H9 (cell line): ENCODE results near the gene PSMD10. TPM values are rescaled to one million over a fixed set of nuclear protein-coding genes. Genes with fewer than 3 reads are reported as not detected.

Source experiments
- DNase-seq: peaks from one replicate; pipeline ENCODE4 v3.0.0-alpha.2; 2017
- H2AFZ ChIP-seq: one replicate; pipeline ENCODE4 v1.6.1; 2013; ENCODE audit warnings: mild to moderate bottlenecking, low read length, control low read depth, moderate library complexity
- H2AK5ac ChIP-seq: 2 replicates; pipeline ENCODE4 v1.6.1; 2013; ENCODE audit warnings: low read length, control low read depth, mixed read lengths; ENCODE audit not compliant: insufficient read length
- H2BK120ac ChIP-seq: one replicate; pipeline ENCODE4 v1.6.1; 2013; ENCODE audit warnings: low read depth, mild to moderate bottlenecking, low read length, control low read depth, inconsistent platforms; ENCODE audit not compliant: poor library complexity, severe bottlenecking
- H2BK12ac ChIP-seq: 2 replicates; pipeline ENCODE4 v1.6.1; 2013; ENCODE audit warnings: low read length, control low read depth, mixed read lengths, low read depth; ENCODE audit not compliant: insufficient read length
- H2BK15ac ChIP-seq: 2 replicates; pipeline ENCODE4 v1.6.1; 2013; ENCODE audit warnings: low read depth, low read length, control low read depth
- H2BK20ac ChIP-seq: one replicate; pipeline ENCODE4 v1.6.1; 2013; ENCODE audit warnings: low read depth, mild to moderate bottlenecking, low read length, control low read depth, inconsistent platforms; ENCODE audit not compliant: poor library complexity, severe bottlenecking
- H2BK5ac ChIP-seq: 2 replicates; pipeline ENCODE4 v1.6.1; 2013; ENCODE audit warnings: low read length, control low read depth, mixed read lengths; ENCODE audit not compliant: insufficient read length
- H3K14ac ChIP-seq: 2 replicates; pipeline ENCODE4 v1.6.1; 2013; ENCODE audit warnings: low read length, control low read depth; ENCODE audit not compliant: insufficient read depth
- H3K18ac ChIP-seq: 2 replicates; pipeline ENCODE4 v1.6.1; 2013; ENCODE audit warnings: low read depth, mild to moderate bottlenecking, mixed read lengths, low read length, control low read depth; ENCODE audit not compliant: insufficient read length
- H3K23ac ChIP-seq: 2 replicates; pipeline ENCODE4 v1.6.1; 2013; ENCODE audit warnings: low read length, control low read depth, mixed read lengths, low read depth; ENCODE audit not compliant: insufficient read length
- H3K23me2 ChIP-seq: 2 replicates; pipeline ENCODE4 v1.6.1; 2013; ENCODE audit warnings: low read depth, mild to moderate bottlenecking, mixed read lengths, low read length, control low read depth; ENCODE audit not compliant: insufficient read length, poor library complexity, severe bottlenecking
- H3K27ac ChIP-seq: 2 replicates; pipeline ENCODE4 v1.5.1; 2013; ENCODE audit warnings: low read length, control low read depth, mixed read lengths, low read depth; ENCODE audit not compliant: insufficient read length
- H3K27me3 ChIP-seq: 2 replicates; pipeline ENCODE4 v1.6.1; 2013; ENCODE audit warnings: low read length, control low read depth, inconsistent platforms; ENCODE audit not compliant: insufficient read depth
- H3K4ac ChIP-seq: 2 replicates; pipeline ENCODE4 v1.6.1; 2013; ENCODE audit warnings: low read depth, mild to moderate bottlenecking, control low read depth, inconsistent platforms, low read length, moderate library complexity
- H3K4me1 ChIP-seq: 2 replicates; pipeline ENCODE4 v1.6.1; 2013; ENCODE audit warnings: low read length, control low read depth, inconsistent platforms; ENCODE audit not compliant: insufficient read depth
- H3K4me2 ChIP-seq: 2 replicates; pipeline ENCODE4 v1.6.1; 2013; ENCODE audit warnings: low read length, control low read depth, mixed read lengths; ENCODE audit not compliant: insufficient read length, insufficient read depth
- H3K56ac ChIP-seq: 2 replicates; pipeline ENCODE4 v1.6.1; 2013; ENCODE audit warnings: low read depth, mild to moderate bottlenecking, mixed read lengths, low read length, control low read depth; ENCODE audit not compliant: insufficient read length
- H3K79me1 ChIP-seq: 2 replicates; pipeline ENCODE4 v1.6.1; 2013; ENCODE audit warnings: low read depth, mild to moderate bottlenecking, moderate library complexity, low read length, control low read depth, inconsistent platforms; ENCODE audit not compliant: insufficient read depth, poor library complexity, severe bottlenecking
- H3K79me2 ChIP-seq: 2 replicates; pipeline ENCODE4 v1.6.1; 2013; ENCODE audit warnings: low read length, control low read depth, inconsistent platforms; ENCODE audit not compliant: insufficient read depth
- H3K9ac ChIP-seq: 2 replicates; pipeline ENCODE4 v1.6.1; 2013; ENCODE audit warnings: low read length, control low read depth, mixed read lengths; ENCODE audit not compliant: insufficient read length; ENCODE audit errors: extremely low read depth
- H3K9me3 ChIP-seq: one replicate; pipeline ENCODE4 v1.6.1; 2013; ENCODE audit warnings: low read depth, low read length, inconsistent platforms; ENCODE audit not compliant: control insufficient read depth
- H3T11ph ChIP-seq: one replicate; pipeline ENCODE4 v1.6.1; 2013; ENCODE audit warnings: mild to moderate bottlenecking, low read length, control low read depth, inconsistent platforms
- H4K20me1 ChIP-seq: one replicate; pipeline ENCODE4 v1.6.1; 2013; ENCODE audit not compliant: control insufficient read depth, insufficient read length, insufficient read depth
- H4K5ac ChIP-seq: 2 replicates; pipeline ENCODE4 v1.6.1; 2013; ENCODE audit warnings: low read depth, mild to moderate bottlenecking, mixed read lengths, low read length, control low read depth; ENCODE audit not compliant: insufficient read length
- H4K8ac ChIP-seq: replicated peaks from 2 replicates; pipeline ENCODE4 v1.6.1; 2013; ENCODE audit warnings: low read length, control low read depth, mixed read lengths, low read depth; ENCODE audit not compliant: insufficient read length
- H4K91ac ChIP-seq: 2 replicates; pipeline ENCODE4 v1.6.1; 2013; ENCODE audit warnings: low read depth, mild to moderate bottlenecking, moderate library complexity, mixed read lengths, low read length, control low read depth; ENCODE audit not compliant: insufficient read length
- H3K27ac Mint-ChIP-seq, 3 experiments: 2 replicates in 2 of 3; 3 replicates in 1 of 3; pipeline ENCODE4 v1.8.0; 2020 to 2021; ENCODE audit warnings: mixed read lengths in 3 of 3, mild to moderate bottlenecking in 1 of 3, moderate library complexity in 1 of 3
- H3K27me3 Mint-ChIP-seq: 2 replicates; pipeline ENCODE4 v1.8.0; 2021; ENCODE audit warnings: low read depth, mild to moderate bottlenecking, moderate library complexity, mixed read lengths
- H3K36me3 Mint-ChIP-seq, 3 experiments: 2 replicates in 2 of 3; 3 replicates in 1 of 3; pipeline ENCODE4 v1.8.0; 2020 to 2021; ENCODE audit warnings: low read depth in 3 of 3, mixed read lengths in 3 of 3; ENCODE audit not compliant: insufficient read depth in 1 of 3
- H3K4me1 Mint-ChIP-seq, 2 experiments: 2 replicates each; pipeline ENCODE4 v1.8.0; 2020; ENCODE audit warnings: mixed read lengths in 2 of 2
- H3K4me3 Mint-ChIP-seq, 2 experiments: 2 replicates in 1 of 2; 3 replicates in 1 of 2; pipeline ENCODE4 v1.8.0; 2020 to 2021; ENCODE audit warnings: mild to moderate bottlenecking in 2 of 2, mixed read lengths in 2 of 2, moderate library complexity in 1 of 2
- H3K9me3 Mint-ChIP-seq, 2 experiments: 2 replicates in 1 of 2; 3 replicates in 1 of 2; pipeline ENCODE4 v1.8.0; 2020; ENCODE audit warnings: mild to moderate bottlenecking in 2 of 2, mixed read lengths in 2 of 2, moderate library complexity in 1 of 2
- WGBS: extraction: QIAGEN DNeasy Blood & Tissue Kit; methylation state at CpG from one replicate; pipeline ENCODE4 v1.1.7; 2013; ENCODE audit warnings: missing lambda C conversion rate, low lambda C conversion rate, mixed read lengths; ENCODE audit not compliant: insufficient read length; ENCODE audit errors: extremely low coverage; 5-methylcytosine and 5-hydroxymethylcytosine counted together
- total RNA-seq: library from RNA; stranded (reverse); gene quantifications from 2 replicates; pipeline ENCODE4 v1.2.1, GENCODE V29; 2021
- TF ChIP-seq, protein P1 (sequence below): fragments of 200-600 bp; sonication (generic); conservative IDR thresholded peaks from 3 replicates; pipeline ENCODE4 v1.8.0; 2021; ENCODE audit warnings: antibody characterized with exemption, mild to moderate bottlenecking

The PSMD10 gene
- total RNA-seq, 1 experiment from 2014 or later: 93.9 TPM

DNA sequence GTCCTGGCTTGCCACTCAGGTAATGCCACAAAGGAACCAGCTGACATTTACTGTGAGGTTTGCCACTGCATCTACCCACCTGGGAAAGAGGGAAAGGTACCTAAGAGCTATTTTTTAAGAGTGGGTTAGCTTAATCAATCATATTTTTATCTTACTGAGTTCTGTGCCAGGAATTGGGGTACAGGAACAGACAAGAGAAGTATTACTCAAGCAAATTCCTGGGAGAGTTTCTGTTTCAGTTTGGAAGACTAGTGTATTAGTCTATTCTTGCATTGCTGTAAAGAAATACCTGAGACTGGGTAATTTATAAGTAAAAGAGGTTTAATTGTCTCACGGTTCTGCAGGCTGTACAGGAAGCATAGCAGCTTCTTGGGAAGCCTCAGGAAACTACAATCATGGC lies 23.2 kb downstream of the PSMD10 start:
- Histone ChIP-seq H4K5ac (no peak overlapping the region), H3K4me1 (no peaks in the 10 kb centered on the region), H4K20me1 (no peaks in the 10 kb centered on the region), H2BK5ac (no peak overlapping the region), H4K8ac (no peak overlapping the region), H3K79me2 (no peaks in the 10 kb centered on the region), H3K23ac (no peak overlapping the region), H3K9me3 (no peaks in the 10 kb centered on the region), H3K27ac (no peak overlapping the region), H2BK12ac (no peak overlapping the region), H3K14ac (no peak overlapping the region), H3K27me3 (no peaks in the 10 kb centered on the region), H2BK20ac (no peak overlapping the region), H3T11ph (no peak overlapping the region), H3K4ac (no peak overlapping the region), H2BK120ac (no peak overlapping the region), H2AK5ac (no peak overlapping the region), H3K18ac (no peak overlapping the region), H3K79me1 (no peaks in the 10 kb centered on the region), H3K9ac (no peak overlapping the region), H3K56ac (no peak overlapping the region), H3K23me2 (no peaks in the 10 kb centered on the region), H3K4me2 (no peak overlapping the region), H2AFZ (no peak overlapping the region), H4K91ac (no peak overlapping the region), H2BK15ac (no peak overlapping the region)
- no peak overlapping the region for H3K4me3 Mint-ChIP-seq
- TF ChIP-seq, protein P1, sequence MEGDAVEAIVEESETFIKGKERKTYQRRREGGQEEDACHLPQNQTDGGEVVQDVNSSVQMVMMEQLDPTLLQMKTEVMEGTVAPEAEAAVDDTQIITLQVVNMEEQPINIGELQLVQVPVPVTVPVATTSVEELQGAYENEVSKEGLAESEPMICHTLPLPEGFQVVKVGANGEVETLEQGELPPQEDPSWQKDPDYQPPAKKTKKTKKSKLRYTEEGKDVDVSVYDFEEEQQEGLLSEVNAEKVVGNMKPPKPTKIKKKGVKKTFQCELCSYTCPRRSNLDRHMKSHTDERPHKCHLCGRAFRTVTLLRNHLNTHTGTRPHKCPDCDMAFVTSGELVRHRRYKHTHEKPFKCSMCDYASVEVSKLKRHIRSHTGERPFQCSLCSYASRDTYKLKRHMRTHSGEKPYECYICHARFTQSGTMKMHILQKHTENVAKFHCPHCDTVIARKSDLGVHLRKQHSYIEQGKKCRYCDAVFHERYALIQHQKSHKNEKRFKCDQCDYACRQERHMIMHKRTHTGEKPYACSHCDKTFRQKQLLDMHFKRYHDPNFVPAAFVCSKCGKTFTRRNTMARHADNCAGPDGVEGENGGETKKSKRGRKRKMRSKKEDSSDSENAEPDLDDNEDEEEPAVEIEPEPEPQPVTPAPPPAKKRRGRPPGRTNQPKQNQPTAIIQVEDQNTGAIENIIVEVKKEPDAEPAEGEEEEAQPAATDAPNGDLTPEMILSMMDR: no peak
- peaks cover 0 to 3% of the 10 kb centered on the region in 2 experiments; a peak in 1 of 5 replicates for H3K9me3 Mint-ChIP-seq
- H3K27ac Mint-ChIP-seq: no peak overlapping the region
- H3K27me3 Mint-ChIP-seq: peaks cover 2% of the 10 kb centered on the region
- no CpG with 5 or more reads among the region's 1 CpG for WGBS
- no peaks in the 10 kb centered on the region for H3K36me3 Mint-ChIP-seq
- DNase-seq: no peak
- H3K4me1 Mint-ChIP-seq: peaks cover 13 to 37% of the 10 kb centered on the region in 2 experiments
